ENCODE data around the gene DNER. TPM values are rescaled to one million over a fixed set of nuclear protein-coding genes. Genes with fewer than 3 reads are reported as not detected.

The DNER gene
- total and polyA plus RNA-seq, 2 of the 13 experiments (the other 11 are each of a cell fraction or from before 2014, with no cell fraction given): not detected

- TF ChIP-seq, protein P1, sequence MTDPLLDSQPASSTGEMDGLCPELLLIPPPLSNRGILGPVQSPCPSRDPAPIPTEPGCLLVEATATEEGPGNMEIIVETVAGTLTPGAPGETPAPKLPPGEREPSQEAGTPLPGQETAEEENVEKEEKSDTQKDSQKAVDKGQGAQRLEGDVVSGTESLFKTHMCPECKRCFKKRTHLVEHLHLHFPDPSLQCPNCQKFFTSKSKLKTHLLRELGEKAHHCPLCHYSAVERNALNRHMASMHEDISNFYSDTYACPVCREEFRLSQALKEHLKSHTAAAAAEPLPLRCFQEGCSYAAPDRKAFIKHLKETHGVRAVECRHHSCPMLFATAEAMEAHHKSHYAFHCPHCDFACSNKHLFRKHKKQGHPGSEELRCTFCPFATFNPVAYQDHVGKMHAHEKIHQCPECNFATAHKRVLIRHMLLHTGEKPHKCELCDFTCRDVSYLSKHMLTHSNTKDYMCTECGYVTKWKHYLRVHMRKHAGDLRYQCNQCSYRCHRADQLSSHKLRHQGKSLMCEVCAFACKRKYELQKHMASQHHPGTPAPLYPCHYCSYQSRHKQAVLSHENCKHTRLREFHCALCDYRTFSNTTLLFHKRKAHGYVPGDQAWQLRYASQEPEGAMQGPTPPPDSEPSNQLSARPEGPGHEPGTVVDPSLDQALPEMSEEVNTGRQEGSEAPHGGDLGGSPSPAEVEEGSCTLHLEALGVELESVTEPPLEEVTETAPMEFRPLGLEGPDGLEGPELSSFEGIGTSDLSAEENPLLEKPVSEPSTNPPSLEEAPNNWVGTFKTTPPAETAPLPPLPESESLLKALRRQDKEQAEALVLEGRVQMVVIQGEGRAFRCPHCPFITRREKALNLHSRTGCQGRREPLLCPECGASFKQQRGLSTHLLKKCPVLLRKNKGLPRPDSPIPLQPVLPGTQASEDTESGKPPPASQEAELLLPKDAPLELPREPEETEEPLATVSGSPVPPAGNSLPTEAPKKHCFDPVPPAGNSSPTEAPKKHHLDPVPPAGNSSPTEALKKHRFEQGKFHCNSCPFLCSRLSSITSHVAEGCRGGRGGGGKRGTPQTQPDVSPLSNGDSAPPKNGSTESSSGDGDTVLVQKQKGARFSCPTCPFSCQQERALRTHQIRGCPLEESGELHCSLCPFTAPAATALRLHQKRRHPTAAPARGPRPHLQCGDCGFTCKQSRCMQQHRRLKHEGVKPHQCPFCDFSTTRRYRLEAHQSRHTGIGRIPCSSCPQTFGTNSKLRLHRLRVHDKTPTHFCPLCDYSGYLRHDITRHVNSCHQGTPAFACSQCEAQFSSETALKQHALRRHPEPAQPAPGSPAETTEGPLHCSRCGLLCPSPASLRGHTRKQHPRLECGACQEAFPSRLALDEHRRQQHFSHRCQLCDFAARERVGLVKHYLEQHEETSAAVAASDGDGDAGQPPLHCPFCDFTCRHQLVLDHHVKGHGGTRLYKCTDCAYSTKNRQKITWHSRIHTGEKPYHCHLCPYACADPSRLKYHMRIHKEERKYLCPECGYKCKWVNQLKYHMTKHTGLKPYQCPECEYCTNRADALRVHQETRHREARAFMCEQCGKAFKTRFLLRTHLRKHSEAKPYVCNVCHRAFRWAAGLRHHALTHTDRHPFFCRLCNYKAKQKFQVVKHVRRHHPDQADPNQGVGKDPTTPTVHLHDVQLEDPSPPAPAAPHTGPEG (CRISPR knock-in tag; IDR thresholded peaks at IDR 0.05): no peak
- no peak for TF ChIP-seq ZMYM4 (CRISPR knock-in tag; IDR thresholded peaks at IDR 0.05)
- no peak for TF ChIP-seq SKI (IDR thresholded peaks at IDR 0.05; ENCODE audit: partially characterized antibody)
- TF ChIP-seq SRY (CRISPR knock-in tag; IDR thresholded peaks at IDR 0.05): 0 out of 2 replicates have a peak, but pooled peaks have one; percentile 44
- TF ChIP-seq, protein P2, sequence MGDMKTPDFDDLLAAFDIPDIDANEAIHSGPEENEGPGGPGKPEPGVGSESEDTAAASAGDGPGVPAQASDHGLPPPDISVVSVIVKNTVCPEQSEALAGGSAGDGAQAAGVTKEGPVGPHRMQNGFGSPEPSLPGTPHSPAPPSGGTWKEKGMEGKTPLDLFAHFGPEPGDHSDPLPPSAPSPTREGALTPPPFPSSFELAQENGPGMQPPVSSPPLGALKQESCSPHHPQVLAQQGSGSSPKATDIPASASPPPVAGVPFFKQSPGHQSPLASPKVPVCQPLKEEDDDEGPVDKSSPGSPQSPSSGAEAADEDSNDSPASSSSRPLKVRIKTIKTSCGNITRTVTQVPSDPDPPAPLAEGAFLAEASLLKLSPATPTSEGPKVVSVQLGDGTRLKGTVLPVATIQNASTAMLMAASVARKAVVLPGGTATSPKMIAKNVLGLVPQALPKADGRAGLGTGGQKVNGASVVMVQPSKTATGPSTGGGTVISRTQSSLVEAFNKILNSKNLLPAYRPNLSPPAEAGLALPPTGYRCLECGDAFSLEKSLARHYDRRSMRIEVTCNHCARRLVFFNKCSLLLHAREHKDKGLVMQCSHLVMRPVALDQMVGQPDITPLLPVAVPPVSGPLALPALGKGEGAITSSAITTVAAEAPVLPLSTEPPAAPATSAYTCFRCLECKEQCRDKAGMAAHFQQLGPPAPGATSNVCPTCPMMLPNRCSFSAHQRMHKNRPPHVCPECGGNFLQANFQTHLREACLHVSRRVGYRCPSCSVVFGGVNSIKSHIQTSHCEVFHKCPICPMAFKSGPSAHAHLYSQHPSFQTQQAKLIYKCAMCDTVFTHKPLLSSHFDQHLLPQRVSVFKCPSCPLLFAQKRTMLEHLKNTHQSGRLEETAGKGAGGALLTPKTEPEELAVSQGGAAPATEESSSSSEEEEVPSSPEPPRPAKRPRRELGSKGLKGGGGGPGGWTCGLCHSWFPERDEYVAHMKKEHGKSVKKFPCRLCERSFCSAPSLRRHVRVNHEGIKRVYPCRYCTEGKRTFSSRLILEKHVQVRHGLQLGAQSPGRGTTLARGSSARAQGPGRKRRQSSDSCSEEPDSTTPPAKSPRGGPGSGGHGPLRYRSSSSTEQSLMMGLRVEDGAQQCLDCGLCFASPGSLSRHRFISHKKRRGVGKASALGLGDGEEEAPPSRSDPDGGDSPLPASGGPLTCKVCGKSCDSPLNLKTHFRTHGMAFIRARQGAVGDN (CRISPR knock-in tag; IDR thresholded peaks at IDR 0.05): peak; percentile 62
- TF ChIP-seq TBX2 (CRISPR knock-in tag; IDR thresholded peaks at IDR 0.05; ENCODE audit: borderline replicate concordance): peak; percentile 35; the same call in 1 of the 2 replicates
- 0 out of 2 replicates have a peak, but pooled peaks have one; percentile 31 for TF ChIP-seq ZNF619 (CRISPR knock-in tag; IDR thresholded peaks at IDR 0.05)
- TF ChIP-seq MYNN (CRISPR knock-in tag; IDR thresholded peaks at IDR 0.05; ENCODE audit: low read depth): 0 out of 2 replicates have a peak, but pooled peaks have one; percentile 39
- 0 out of 2 replicates have a peak, but pooled peaks have one; percentile 64 for TF ChIP-seq ZMAT3 (CRISPR knock-in tag; conservative IDR thresholded peaks at IDR 0.05)
- no peak for TF ChIP-seq ZNF720 (CRISPR knock-in tag; IDR thresholded peaks at IDR 0.05)
- no peak for TF ChIP-seq ZNF34 (CRISPR knock-in tag; IDR thresholded peaks at IDR 0.05; ENCODE audit: borderline replicate concordance)
- peak; percentile 64; the same call in 1 of the 2 replicates for TF ChIP-seq ZBTB4 (CRISPR knock-in tag; IDR thresholded peaks at IDR 0.05; ENCODE audit: borderline replicate concordance)
- TF ChIP-seq, protein P3, sequence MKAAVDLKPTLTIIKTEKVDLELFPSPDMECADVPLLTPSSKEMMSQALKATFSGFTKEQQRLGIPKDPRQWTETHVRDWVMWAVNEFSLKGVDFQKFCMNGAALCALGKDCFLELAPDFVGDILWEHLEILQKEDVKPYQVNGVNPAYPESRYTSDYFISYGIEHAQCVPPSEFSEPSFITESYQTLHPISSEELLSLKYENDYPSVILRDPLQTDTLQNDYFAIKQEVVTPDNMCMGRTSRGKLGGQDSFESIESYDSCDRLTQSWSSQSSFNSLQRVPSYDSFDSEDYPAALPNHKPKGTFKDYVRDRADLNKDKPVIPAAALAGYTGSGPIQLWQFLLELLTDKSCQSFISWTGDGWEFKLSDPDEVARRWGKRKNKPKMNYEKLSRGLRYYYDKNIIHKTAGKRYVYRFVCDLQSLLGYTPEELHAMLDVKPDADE (CRISPR knock-in tag; IDR thresholded peaks at IDR 0.05): no peak
Measured at GRCh38 chr2:229714736-229715541, 584 bp upstream of the DNER start (continued).

Data from HepG2 (cell line).